ENCODE data around the gene PSEN1. TPM values are rescaled to one million over a fixed set of nuclear protein-coding genes. Genes with fewer than 3 reads are reported as not detected.

PSEN1 gene
- total and polyA plus RNA-seq, 12 donors: 15.7 to 83.8 (median 51.2) TPM

DNA sequence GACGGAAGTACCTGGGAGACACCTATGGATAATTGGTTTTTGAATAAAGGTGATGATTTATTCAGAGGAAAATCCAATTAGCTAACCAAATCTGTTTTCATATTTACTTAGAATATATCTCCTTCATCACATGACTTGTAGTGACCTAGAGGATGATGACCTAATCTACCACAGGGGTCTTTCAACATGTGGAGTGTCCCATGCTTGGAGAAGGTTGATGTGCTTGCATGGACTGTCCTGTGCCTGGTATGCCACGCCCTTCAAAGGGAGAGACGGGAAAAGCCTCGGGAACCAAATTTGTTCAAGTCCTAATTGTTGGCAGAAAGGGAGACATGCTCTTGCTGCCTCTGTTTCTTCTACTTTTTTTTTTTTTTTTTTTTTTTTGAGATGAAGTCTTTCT lies 89.2 kb downstream of the PSEN1 start:
- H3K36me3 ChIP-seq (replicated peaks in 1 of 2): peaks cover 0 to 12% of the 10 kb centered on the region in 2 donors
- H3K9me3 ChIP-seq (replicated peaks in 1 of 3): no peaks in the 10 kb centered on the region
- 86 to 95% (median 88%) methylated on average over 4 of the region's 4 CpGs for WGBS, 4 donors
- H3K27ac ChIP-seq: no peak overlapping the region
- intact Hi-C loops (cut with DNase I): no loop called here
- peaks cover 4 to 12% of the 10 kb centered on the region in 2 donors for H3K4me1 ChIP-seq (replicated peaks in 1 of 2)
- H3K27me3 ChIP-seq: no peaks in the 10 kb centered on the region
- no peak for DNase-seq
- no peak for TF ChIP-seq POLR2A (IDR thresholded peaks at IDR 0.05)
- no peak for TF ChIP-seq CTCF (IDR thresholded peaks at IDR 0.05)
- no peak overlapping the region for H3K4me3 ChIP-seq

GRCh38 chr14:73227812-73228781 lies 91.8 kb downstream of the PSEN1 start:
- peaks cover 4 to 12% of the 10 kb centered on the region in 2 donors for H3K4me1 ChIP-seq (replicated peaks in 1 of 2)
- intact Hi-C loops (cut with DNase I): no loop called here
- 51 to 59% (median 53%) methylated on average over 23 to 25 of the region's 25 CpGs for WGBS, 4 donors
- no peaks in the 10 kb centered on the region for H3K27me3 ChIP-seq
- peak overlapping the region in 1 of 5 donors; percentile 55 for H3K27ac ChIP-seq
- no peaks in the 10 kb centered on the region for H3K9me3 ChIP-seq (replicated peaks in 1 of 3)
- H3K4me3 ChIP-seq: no peak overlapping the region
- TF ChIP-seq POLR2A (IDR thresholded peaks at IDR 0.05) (no peak), CTCF (IDR thresholded peaks at IDR 0.05) (no peak)
- DNase-seq: peak in 6 of 7 donors; percentile 50 to 67 (median 64)
- H3K36me3 ChIP-seq (replicated peaks in 1 of 2): no peaks in the 10 kb centered on the region

GRCh38 chr14:73230051-73230450 lies 93.7 kb downstream of the PSEN1 start:
- H3K4me3 ChIP-seq: no peak overlapping the region
- TF ChIP-seq POLR2A (IDR thresholded peaks at IDR 0.05) (no peak), CTCF (IDR thresholded peaks at IDR 0.05) (no peak)
- H3K36me3 ChIP-seq (replicated peaks in 1 of 2): no peaks in the 10 kb centered on the region
- DNase-seq: peak in 1 of 7 donors; percentile 34
- intact Hi-C loops (cut with DNase I): no loop called here
- H3K27ac ChIP-seq: no peak overlapping the region
- H3K9me3 ChIP-seq (replicated peaks in 1 of 3): no peaks in the 10 kb centered on the region
- H3K27me3 ChIP-seq: no peaks in the 10 kb centered on the region
- peaks cover 4 to 12% of the 10 kb centered on the region in 2 donors for H3K4me1 ChIP-seq (replicated peaks in 1 of 2)
- 90 to 97% (median 95%) methylated on average over 6 of the region's 6 CpGs for WGBS, 4 donors

DNA sequence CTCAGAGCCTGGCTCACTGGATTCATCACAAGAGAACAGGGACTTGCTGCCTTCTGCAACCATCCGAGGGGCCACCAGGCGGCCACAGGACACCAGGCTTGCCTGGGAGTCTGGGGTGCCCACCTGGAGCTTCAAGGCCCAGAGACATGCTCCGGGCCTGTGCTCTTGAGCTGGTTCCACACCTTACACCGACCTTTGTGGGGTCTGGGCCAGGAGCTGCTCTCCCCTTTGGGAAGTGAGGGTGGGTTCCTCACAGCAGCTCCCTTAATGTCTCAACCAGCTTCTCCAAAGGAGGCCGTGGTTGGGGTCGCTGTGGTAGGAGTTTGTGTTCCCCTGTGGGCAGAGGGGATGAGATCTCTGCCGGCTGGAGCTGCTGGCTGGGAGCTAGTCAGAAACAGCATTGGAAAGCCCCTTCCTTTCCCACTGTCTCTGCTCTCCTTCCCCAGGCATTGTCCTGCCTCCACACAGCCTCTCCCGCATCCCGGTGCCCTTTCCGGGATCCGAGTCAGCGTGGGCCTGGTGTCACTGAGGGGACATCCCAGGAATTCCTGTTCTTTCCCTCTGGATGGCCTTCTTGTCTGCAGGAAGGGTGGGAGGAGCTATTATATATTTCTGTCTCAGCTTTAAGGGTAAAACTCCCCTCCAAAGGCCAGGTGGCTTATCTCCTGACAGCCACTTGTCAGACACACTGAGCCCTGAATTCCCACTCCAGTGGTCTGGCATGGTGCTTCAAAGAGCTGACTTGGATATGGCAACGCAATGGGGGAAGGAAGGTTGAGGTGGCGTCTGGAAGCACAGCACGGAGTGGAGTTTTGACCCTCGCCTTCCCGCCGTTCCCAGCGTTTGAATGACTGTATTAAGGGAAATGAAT lies 95.9 kb downstream of the PSEN1 start:
- peak in 3 of 7 donors; percentile 29 to 49 (median 34) for DNase-seq
- no peaks in the 10 kb centered on the region for H3K9me3 ChIP-seq (replicated peaks in 1 of 3)
- no peaks in the 10 kb centered on the region for H3K27me3 ChIP-seq
- H3K4me3 ChIP-seq: no peak overlapping the region
- TF ChIP-seq POLR2A (IDR thresholded peaks at IDR 0.05): no peak
- TF ChIP-seq CTCF (IDR thresholded peaks at IDR 0.05): peak in 1 of 6 experiments; percentile 8
- WGBS, 4 donors: 59 to 66% (median 62%) methylated on average over 12 to 19 of the region's 19 CpGs
- no peaks in the 10 kb centered on the region for H3K36me3 ChIP-seq (replicated peaks in 1 of 2)
- peaks cover 5 to 18% of the 10 kb centered on the region in 2 donors for H3K4me1 ChIP-seq (replicated peaks in 1 of 2)
- H3K27ac ChIP-seq: peak overlapping the region in 2 of 5 donors; percentile 40 to 47
- intact Hi-C loops (cut with DNase I): no loop called here
